ENCODE data around the gene SMTN. TPM values are rescaled to one million over a fixed set of nuclear protein-coding genes. Genes with fewer than 3 reads are reported as not detected.

SMTN gene
- total and polyA plus RNA-seq, 2 donors (not counting 3 experiments of a cell fraction or from before 2014, with no cell fraction given), result 59.0 to 197 TPM

- Histone ChIP-seq H3K27ac (ENCODE audit: insufficient read depth, low read depth, low read length) (no peak overlapping the region), H3K9me1 (replicated peaks; ENCODE audit: control insufficient read depth, extremely low read depth, insufficient read depth, low read length) (no peaks in the 10 kb centered on the region), H3K4me1 (ENCODE audit: control insufficient read depth, extremely low read depth, insufficient read depth, low read length) (no peaks in the 10 kb centered on the region), H4K20me1 (replicated peaks; ENCODE audit: control insufficient read depth, extremely low read depth, insufficient read depth, low read length) (no peaks in the 10 kb centered on the region), H3K79me2 (ENCODE audit: control insufficient read depth, insufficient read depth, low read length) (no peaks in the 10 kb centered on the region), H2AFZ (ENCODE audit: low read depth, low read length) (no peak overlapping the region), H3K9ac (replicated peaks; ENCODE audit: extremely low read depth, insufficient read depth, low read length) (no peak overlapping the region), H3K9me3 (replicated peaks; ENCODE audit: control insufficient read depth, insufficient read depth, low read length) (no peaks in the 10 kb centered on the region), H3K4me3 (replicated peaks in 1 of 3; ENCODE audit: insufficient read depth in 1 of 3, low read depth in 1 of 3, low read length in 3 of 3) (no peak overlapping the region), H3K36me3 (ENCODE audit: control insufficient read depth in 2 of 2, extremely low read depth in 1 of 2, insufficient read depth in 2 of 2, low read length in 2 of 2) (no peaks in the 10 kb centered on the region), H3K4me2 (ENCODE audit: insufficient read depth, low read length) (no peak overlapping the region), H3K27me3 (ENCODE audit: control insufficient read depth in 2 of 2, insufficient read depth in 2 of 2, low read length in 2 of 2) (peaks cover 0 to 4% of the 10 kb centered on the region in 2 experiments)
- BruUV-seq (replicated peaks), result no TSS peak
- FAIRE-seq (no peak), DNase-seq (ENCODE audit: low read depth, low spot score) (no peak)
- TF ChIP-seq FOS (IDR thresholded peaks at IDR 0.05; ENCODE audit: borderline replicate concordance, insufficient read depth, low read length), result no peak
- no peak for TF ChIP-seq POLR2AphosphoS5 (IDR thresholded peaks at IDR 0.05; ENCODE audit: insufficient read depth, low read depth, low read length)
- TF ChIP-seq EZH2 (IDR thresholded peaks at IDR 0.05; ENCODE audit: borderline replicate concordance, low read depth, low read length, severe bottlenecking), result no peak
- TF ChIP-seq JUN (IDR thresholded peaks at IDR 0.05; ENCODE audit: borderline replicate concordance, insufficient read depth, insufficient read length, low read depth), result no peak
- TF ChIP-seq MAX (IDR thresholded peaks at IDR 0.05; ENCODE audit: insufficient read depth, insufficient read length), result no peak
- no peak for TF ChIP-seq GATA2 (IDR thresholded peaks at IDR 0.05; ENCODE audit: insufficient read depth, insufficient read length, low read depth, low read length)
- no peak for TF ChIP-seq POLR2A (IDR thresholded peaks at IDR 0.05; ENCODE audit: low read depth, low read length)
- no peak for TF ChIP-seq MYC (IDR thresholded peaks at IDR 0.05; ENCODE audit: low read depth, low read length)
- TF ChIP-seq CTCF (IDR thresholded peaks at IDR 0.05; ENCODE audit: extremely low read depth in 1 of 2, insufficient read depth in 1 of 2, low read depth in 1 of 2, low read length in 2 of 2), result no peak
- intact Hi-C loops (cut with micrococcal nuclease), result no loop called here
- dilution Hi-C loops (cut with MboI; ENCODE audit: extremely low pct_ligation_motif_present, low sequenced_read_pairs), result no loop called here
- ChIA-PET POLR2A (interaction anchor here (0.6 kb wide), 1 partner anchor 171 kb away, joined by 5 read pairs; no protein-coding TSS in a partner anchor), CTCF (no interaction called here)
These were observed 45.7 kb downstream of the SMTN start for GRCh38 chr22:31126869-31127175.
